NCI-H1417 (cell line): Measurements from ENCODE around the gene MRPL48.
A peak's percentile ranks its signal among the peaks of the same experiment; 100 is the strongest.
"Not testable (repeated sequence)": the region's sequence is repeated elsewhere in the genome, so short reads cannot be mapped to it uniquely, and the experiment has no call there.

Experiments used
- DNase-seq, 3 experiments: peaks; one replicate each; lab custom pipeline; 2025; lab: John Stamatoyannopoulos, UW

The MRPL48 gene

DNA sequence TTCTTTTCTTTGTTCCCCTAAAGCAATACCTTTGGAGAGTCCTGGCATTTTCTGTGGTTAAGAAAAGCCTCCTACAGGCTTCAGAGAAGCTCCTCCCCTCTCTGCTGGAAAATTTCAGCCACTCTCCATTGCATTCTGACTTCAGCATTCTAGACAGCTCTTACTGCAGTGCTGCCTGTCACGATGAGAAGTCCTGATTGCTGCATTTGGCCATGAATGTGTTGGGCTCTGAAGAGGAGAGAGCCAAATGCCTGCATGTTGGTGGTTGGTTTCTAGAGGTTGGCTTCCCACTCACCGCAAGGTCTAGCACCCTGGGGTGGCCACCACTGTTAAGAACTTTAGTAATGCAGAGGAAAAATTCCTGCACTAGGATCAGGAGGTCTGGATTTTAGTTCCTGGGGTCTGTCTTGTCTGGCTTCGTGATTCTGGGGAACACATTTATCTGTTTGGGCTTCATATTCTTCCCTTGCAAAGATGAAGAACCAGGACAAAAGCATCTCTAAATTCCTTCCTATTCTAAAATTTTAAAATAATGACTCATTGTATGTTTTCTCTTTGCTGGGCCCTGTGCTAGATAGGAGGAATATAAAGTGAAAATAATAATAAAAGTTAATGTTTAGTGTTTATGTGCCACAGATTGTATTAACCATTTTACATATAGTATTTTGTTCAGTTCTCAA is 50.9 kb downstream of the MRPL48 start:
- no peak for DNase-seq

DNA sequence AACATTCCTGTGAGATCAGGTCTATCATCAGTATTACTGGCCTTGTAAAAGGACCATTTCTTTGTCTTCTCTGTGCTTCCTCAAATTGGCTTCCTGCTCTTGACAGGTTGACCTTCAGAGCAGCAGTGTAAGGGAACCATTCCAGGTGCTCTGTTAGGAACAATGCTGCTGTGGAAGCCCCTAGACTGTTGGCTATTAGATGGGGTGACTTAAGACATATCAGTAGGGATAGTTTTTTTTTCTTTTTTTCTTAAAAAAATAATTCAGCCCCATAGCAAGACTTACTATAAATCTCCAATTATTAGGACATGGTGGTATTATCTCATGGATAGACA is 51.4 kb downstream of the MRPL48 start:
- DNase-seq: no peak

DNA sequence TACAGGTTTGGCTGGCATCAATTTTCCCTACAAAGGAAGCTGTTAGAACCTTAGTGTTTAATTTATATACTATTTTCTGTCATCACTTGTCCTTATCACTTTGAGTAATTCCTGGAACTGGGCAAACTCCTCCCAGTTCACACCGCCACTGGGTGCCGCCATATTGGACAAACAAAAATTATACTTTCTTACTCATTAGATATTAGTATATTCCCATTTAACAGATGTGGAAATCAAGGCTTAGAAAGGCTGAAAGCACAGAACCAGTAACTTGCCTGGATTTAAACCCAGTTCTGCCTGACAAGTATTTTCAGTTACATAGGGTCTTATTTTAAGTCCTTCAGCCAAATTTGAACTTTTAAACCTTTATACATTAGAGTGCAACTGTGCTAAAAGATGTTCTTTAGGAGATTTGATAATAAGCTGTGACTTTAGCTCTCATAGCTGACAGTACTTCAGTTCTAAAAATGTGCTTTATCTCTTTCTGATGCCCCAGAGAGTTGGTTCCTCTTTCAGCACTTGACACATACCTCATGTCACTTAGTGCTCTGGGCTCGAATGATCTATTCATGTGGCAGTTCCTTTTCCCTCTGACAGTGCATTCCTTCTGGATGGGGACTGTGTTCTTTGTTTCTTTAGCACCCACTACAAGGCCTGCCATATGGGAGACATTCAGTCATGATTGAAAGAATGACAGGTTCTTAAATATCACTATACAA is 63.5 kb downstream of the MRPL48 start:
- DNase-seq: peak in 1 of 3 experiments; percentile 18

DNA sequence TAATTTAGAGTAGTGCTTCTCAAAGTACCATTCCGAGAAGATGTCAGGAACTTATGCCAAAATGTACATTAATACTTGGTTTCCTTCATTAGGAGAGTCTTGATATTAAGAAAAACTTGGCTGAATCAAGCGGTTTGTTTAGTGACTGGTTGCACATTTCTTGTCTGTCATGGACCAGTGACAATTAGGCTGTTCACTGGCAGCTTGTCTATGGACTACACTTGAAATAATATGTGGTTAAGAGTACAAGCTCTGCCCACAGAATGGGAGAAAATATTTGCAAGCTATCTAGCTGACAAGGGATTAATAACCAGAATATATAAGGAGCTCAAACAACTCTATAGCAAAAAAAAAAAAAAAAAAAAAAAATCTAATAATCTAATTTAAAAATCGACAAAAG is 64.4 kb downstream of the MRPL48 start:
- DNase-seq: peak in 1 of 3 experiments; percentile 45

DNA sequence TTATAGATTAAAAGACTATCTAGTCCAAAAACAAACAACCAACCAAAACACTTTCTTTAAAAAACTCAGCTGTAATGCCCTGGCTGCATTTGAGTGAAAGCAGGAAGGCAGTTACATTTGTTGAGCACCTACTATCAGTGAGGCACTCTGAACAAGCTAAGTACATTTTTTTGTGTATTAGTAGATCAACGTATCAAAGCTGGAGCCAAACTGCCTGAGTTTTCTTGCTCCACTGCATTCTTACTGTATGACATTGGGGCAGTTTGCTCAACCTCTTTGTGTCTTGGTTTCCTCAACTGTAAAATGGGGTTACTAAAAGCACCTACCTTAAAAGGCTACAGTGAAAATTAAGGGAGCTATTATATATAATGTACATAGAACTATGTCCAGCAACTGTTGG is 67.0 kb downstream of the MRPL48 start:
- DNase-seq: no peak

DNA sequence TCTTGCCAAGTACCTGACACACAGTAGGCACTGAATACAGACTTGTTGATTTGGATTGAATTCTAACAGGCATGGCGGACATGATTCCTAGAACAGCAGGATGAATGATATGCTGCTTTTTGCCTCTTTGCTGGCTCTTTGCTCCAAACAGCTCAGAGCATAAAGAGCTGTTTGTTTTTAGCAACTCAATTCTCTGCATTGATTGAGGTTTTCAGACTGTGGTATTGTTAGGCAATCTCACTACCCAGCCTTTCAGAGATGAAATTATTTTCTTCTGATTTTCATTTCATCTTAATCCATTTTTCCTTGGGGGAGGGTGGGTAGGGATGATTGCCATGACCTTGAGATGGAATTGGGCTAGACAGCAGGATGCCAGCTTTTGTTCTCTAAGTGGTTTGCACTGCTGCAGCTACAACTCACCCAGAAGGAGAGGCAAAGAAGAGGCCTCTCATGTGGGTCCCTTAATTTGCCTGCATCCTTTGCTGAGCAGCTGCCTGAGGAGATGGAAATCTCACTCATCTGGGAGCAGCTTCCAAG is 68.4 kb downstream of the MRPL48 start:
- DNase-seq: peak in 2 of 3 experiments; percentile 74 to 82

DNA sequence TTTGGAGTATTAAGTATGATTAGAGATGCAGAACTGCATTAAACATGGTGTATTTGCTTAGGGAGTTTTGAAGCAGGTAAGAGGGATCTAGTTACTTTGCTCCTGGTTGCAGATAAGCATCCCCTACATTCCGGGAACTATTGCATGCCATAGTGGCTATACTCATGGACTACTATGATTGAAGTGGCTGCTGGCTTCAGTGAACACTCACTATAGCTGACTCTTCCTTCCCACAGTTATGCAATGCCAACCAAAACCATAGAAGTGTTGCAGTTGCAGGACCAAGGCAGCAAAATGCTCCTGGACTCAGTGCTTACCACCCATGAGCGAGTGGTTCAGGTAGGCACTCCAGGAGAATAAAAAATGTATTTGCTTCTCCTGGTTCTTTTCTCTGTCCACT is 72.0 kb downstream of the MRPL48 start:
- DNase-seq: no peak

DNA sequence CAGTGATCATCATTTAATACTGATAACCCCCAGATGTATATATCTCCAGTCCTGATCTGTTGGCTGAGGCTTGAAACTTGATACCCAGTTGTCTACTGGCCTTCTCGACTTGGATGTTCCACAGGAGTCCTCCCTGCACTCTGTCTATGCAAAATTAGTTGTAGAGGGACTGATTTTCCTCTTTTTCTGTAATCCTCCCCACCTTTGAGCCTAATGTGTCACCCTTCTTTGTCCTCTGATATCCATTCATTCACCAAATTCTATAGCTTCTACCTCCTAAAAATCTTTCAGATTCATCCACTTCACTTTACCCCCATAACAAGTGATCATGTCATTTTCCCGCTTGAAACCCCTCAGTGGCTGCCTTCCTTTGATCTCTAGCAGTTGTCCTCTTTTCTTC is 72.5 kb downstream of the MRPL48 start:
- no peak for DNase-seq

DNA sequence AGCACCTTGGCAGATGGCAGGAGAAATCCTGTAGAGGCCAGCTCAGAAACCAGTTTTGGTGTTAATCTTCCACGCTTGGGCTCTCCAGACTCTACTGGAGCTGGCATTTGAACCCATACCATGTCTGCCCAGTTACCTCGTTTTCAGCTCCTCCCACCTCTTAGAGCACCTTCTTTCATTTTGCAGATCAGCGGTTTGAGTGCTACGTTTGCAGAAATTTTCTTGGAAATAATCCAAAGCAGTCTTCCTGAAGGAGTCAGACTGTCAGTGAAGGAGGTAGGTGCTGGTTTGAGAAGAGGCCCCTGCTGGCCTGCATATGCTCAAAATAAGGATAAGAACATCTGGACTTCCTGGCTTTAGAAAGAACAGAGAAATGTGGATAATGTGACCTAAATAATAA is 75.3 kb downstream of the MRPL48 start:
- DNase-seq: peak in 1 of 3 experiments; percentile 34

DNA sequence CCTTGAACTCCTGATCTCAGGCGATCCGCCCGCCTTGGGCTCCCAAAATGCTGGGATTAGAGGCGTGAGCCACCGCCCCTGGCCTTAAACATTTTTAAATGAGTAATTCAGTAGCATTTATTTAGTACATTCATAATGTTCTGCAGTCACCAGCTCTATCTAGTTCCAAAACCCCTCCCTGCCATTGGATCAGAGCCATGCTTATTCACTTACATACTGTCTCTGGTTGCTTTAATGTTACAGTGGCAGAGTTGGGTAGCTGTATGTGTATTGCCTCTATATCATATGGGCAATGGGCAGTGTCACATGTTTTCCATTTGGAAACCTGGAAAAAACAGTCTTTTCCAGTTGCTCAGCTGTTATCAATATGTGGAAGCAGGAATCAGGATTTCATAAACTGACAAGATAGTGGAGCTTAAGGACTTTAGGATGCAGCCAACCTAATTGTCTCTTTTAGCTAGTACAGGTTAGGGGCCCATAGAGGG is 78.5 kb downstream of the MRPL48 start:
- no peak for DNase-seq

DNA sequence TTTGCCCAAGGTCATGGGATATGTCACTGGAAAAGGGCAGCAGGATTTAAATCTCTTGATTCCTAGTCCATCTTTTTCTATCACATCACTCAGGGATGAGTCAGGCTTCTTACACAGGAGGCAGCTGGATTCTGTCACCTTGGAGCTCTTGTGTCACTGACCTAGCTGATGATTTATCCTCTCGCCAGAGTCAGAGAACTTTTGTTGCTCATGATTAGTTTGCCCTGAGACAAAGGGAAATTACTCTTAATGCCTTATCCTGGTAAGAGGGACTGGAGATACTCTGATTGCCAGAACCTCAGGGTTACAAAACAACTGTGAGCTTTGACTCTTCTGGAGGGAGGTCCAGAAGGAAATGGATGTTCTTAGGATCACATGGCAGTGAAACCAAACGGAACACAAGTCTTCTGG is 78.9 kb downstream of the MRPL48 start:
- DNase-seq: no peak

DNA sequence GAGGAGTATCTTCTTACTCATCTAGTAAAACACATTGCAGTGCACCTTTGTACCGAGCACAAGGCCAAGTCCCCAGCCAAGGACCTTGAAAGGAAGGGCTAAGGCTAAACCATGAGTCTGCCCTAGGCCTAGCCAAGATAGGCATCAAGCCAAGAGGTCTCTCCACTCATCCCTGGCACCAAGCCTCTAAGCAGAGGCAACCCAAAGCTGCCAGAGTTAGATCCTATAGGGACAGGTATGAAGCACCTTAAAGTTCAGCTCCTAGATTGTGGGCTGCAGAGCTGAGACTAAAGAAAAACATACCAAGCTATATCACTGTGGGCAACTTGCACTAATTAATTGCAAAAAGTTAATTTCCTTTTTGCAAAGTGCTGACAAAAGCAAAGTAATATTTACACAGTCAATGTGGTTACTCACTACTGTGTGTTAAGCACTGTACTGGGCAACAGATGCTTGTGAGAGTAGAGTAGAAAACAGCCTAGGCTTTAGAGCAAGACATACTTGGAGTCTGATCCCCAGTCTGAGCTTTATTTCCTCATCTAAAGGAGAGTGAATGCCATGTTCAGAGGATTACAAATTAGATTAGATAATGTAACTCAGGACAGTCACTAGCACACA is 81.8 kb downstream of the MRPL48 start:
- no peak for DNase-seq

DNA sequence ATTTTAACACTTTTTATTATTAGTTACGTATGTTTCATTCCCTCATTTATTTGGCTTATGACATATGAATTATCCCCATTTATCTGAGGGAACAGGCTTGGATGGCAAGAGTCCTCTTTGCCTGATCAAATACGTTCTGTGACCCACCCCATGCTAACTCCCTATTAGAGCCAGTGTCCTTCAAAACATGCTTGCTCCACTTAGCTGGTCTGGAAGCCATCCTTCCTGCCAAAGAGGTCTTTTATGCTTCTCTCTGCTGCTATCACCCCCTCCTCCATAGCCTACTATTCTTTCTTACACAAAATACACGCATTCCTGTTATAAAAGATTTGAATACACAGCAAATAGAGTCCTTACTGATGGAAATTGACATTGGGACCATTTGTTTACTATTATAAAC is 82.6 kb downstream of the MRPL48 start:
- DNase-seq: no peak

DNA sequence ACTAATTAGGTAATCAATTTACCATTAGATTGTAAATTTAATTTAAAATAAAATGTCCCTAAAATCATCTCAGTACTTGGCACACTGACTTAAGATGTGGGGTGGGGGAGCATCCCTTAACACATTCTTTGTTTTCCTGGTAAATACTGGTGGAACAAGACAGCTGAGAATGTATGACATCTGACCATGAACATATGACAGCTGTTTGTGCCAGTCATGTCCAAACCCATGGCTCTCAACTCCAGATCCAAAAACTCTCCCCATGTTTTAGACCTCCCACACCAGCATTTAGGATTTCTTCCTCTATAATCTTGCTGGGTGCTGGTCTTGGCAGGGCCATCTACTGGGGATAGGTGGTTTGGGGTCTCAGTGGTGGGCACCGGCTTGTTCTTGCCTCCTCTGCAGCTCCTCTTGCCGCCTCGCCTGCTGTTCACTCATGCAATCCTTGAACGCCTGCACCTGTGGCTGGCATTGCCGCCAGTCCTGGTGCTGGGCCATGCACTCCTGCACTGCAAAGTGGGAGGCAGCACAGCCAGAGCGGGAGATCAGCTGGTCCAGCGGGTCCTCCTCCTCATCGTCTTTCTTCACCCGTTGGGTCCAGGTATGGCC is 85.2 kb downstream of the MRPL48 start:
- no peak for DNase-seq

DNA sequence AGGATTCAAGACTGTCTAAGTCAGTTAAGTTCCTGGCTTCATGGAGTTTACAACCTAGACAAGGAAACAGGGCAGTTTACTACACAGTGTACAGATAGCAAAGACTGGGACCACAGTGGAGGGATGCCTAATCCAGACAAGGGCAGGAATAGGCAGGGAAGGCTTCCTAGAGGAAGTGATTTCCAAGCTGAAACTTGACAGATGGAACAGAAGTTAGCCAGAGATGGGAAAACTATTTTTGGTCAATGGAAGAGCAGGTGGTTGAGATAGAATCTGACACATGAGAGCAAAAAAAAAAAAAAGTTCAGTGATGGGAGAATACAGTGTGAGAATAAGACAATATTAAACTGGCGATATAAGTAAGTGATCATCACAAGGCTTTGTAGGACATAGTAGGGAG is 87.7 kb downstream of the MRPL48 start:
- no peak for DNase-seq

DNA sequence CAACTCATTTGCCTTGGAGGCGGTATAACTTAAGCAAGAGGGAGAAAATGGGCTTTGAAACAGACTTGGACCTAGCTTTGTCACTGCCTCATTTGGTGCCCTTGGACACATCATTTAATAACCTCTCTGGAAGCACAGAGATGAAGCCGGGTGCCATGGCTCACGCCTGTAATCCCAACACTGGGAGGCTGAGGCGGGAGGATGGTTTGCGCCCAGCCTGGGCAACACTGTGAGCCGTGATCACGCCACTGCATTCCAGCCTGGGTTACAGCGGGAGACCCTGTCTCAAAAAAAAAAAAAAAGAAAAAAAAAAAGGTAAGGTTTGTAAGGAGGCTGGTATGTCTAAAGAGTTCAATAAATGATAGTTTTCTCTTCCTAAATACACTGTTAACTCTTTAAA is 88.2 kb downstream of the MRPL48 start:
- DNase-seq: peak in 1 of 3 experiments; percentile 64

DNA sequence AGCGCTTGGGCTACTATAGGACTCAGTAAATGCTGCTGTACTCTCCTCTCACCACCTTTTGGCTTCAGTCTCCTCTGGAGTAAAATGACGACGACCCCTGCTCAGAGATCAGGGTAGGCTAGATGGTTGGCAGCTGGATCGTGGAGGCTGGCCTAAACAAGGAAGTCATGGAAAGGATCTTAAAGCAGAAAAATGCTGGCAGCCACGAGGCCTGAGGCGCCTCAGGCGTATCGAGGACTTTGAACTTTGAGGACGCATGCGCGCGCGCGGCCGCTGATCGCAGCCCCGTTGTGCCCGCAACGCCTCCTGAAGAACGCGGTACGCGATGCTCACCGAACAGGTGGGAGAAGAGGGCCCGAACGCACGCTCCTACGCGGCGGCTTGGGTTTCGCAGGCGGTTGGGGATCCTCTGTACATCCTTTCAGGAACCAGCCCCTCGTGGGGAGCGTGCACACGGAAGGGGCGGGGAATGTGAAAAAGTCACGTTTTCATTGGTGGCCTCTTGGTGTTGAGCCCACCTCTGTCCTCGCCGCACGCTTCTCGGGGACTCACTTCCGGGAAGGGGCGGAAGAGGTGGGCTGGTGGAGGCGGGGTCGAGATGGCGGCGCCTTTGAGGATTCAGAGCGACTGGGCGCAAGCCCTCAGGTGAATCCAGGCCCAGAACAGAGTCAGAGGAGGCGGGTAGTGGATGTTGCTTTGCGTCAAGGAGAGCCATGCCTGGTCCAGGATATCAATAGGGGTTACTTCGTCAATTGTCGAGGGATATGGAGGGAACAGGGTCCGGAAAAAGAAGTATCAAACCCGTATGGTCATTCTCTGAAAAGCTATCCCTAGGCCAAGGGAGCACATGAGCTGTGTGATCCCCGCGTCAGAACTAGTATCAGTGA is 89.0 kb downstream of the MRPL48 start, which contains the start of the genes COA4 and PAAF1:
TSS of gene COA4 (minus strand) at position 423 of the 887 bp plus-strand sequence. CDS start 3,468 bp downstream, outside the sequence.
TSS of gene PAAF1 (plus strand) at position 576 of the 887 bp plus-strand sequence. CDS start at position 599, 23 bp downstream.
- peak; percentile 98 to 99 (median 99) for DNase-seq

DNA sequence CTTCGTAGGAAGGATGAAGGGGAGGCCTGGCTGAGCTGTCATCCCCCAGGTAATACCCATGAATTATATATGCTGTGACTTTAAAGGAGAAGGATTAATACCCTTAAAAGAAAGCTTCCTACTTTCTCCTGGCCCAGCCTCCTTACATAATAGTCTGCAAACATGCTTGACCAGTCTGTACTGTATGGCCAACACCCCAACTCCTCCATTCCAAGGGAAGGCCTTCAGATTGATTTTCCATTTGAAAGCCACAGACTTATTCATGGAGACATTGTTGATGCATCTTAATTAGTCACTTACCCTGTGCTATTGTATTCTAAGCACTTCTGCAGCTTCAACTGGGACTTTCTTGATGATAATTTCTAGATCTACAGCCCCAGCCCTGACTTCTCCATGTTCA is 91.1 kb downstream of the MRPL48 start:
- no peak for DNase-seq

DNA sequence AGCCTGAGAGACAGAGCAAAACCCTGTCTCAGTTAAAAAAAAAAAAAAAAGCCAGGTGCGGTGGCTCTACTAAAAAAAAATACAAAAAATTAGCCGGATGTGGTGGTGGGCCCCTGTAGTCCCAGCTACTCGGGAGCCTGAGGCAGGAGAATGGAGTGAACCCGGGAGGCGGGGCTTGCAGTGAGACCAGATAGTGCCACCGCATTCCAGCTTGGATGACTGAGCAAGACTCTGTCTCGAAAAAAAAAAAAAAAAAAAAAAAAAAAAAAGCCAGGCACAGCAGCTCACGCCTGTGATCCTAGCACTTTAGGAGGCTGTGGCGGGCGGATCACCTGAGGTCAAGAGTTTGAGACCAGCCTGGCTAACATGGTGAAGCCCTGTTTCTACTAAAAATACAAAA is 92.8 kb downstream of the MRPL48 start:
- DNase-seq: not testable (repeated sequence)

DNA sequence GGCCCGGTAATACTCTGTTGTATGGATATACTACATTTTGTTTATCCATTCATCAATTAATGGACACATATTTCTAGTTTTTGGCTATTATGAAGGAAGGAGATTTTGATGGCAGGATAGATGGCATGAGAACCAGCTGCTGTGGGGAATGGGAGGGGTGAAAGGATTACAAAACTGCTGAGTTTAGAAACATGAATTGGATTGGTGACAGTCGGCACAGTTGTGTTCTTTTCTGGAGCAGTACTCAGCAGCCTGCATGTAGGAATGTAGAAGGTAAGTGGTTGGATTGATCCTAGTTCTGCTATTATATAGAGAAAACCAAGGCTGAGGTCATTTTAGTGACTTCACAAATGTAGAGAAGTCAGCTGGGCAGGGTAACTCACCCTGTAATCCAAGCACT is 96.2 kb downstream of the MRPL48 start:
- DNase-seq: no peak

DNA sequence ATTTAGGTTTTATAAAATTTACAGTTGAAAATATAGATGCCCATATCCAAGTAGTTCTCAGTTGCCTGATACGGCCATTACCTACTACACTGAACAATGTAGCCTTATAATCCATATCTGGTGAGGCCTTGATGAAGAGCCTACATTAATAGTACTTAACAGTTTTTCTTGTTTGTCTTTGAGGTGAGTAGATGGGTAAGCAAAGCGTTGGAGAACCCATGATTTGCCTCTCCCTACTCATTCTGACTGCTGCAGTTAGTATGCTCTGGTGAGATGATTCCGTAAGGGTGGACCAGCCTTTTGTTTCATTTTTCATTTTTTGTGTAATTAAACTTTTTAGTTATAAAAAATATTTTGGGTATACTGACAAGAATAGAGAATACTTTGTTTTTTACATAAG is 100.6 kb downstream of the MRPL48 start:
- DNase-seq: no peak
